H1 (cell line): ENCODE measurements around the gene PTPRCAP. TPM values are rescaled to one million over a fixed set of nuclear protein-coding genes. Genes with fewer than 3 reads are reported as not detected.
A peak's percentile ranks its signal among the peaks of the same experiment; 100 is the strongest.

Source experiments
- CTCF ChIA-PET: fragments of 300-600 bp; sonication (Branson Sonifier 250); formaldehyde crosslinking; loops from one replicate; lab custom pipeline; 2021; ENCODE audit not compliant: partially characterized antibody; lab: Charles Lee
- POLR2A ChIA-PET: fragments of 300-600 bp; sonication (Branson Sonifier 250); formaldehyde crosslinking; loops from one replicate; lab custom pipeline; 2021; ENCODE audit warnings: inconsistent platforms; ENCODE audit not compliant: partially characterized antibody; lab: Charles Lee
- DNase-seq, 2 experiments: peaks; one replicate each; pipeline versions ENCODE4 v3.0.0 to v3.0.0-alpha.2; 2010 to 2022; ENCODE audit warnings: low spot score in 2 of 2, low read depth in 1 of 2, mixed read lengths in 1 of 2
- FAIRE-seq: peaks from 2 replicates; lab custom pipeline; 2011; peaks lifted over from hg19 to GRCh38; lab: Jason Lieb, UNC
- H2AFZ ChIP-seq: 2 replicates; pipeline ENCODE4 v1.8.1; 2012; ENCODE audit warnings: low read length, inconsistent platforms
- H2AK5ac ChIP-seq: 2 replicates; pipeline ENCODE4 v1.6.1; 2013; ENCODE audit warnings: low read depth, low read length
- H2BK120ac ChIP-seq: replicated peaks from 2 replicates; pipeline ENCODE3; 2013; ENCODE audit warnings: low read depth, low read length, inconsistent platforms
- H2BK12ac ChIP-seq: 2 replicates; pipeline ENCODE4 v1.6.1; 2013; ENCODE audit warnings: low read depth, low read length
- H2BK15ac ChIP-seq: 2 replicates; pipeline ENCODE4 v1.6.1; 2013; ENCODE audit warnings: low read length
- H2BK20ac ChIP-seq: 2 replicates; pipeline ENCODE4 v1.6.1; 2013; ENCODE audit warnings: low read length
- H2BK5ac ChIP-seq: 2 replicates; pipeline ENCODE4 v1.6.1; 2013; ENCODE audit warnings: low read depth, low read length
- H3K14ac ChIP-seq: 2 replicates; pipeline ENCODE4 v1.6.1; 2013; ENCODE audit warnings: inconsistent platforms; ENCODE audit not compliant: insufficient read length
- H3K18ac ChIP-seq: 2 replicates; pipeline ENCODE4 v1.6.1; 2013; ENCODE audit warnings: low read length; ENCODE audit errors: extremely low read depth
- H3K23ac ChIP-seq: 2 replicates; pipeline ENCODE4 v1.6.1; 2013; ENCODE audit warnings: inconsistent platforms; ENCODE audit not compliant: insufficient read length
- H3K23me2 ChIP-seq: 2 replicates; pipeline ENCODE4 v1.6.1; 2013; ENCODE audit warnings: low read depth, low read length
- H3K27ac ChIP-seq: 2 replicates; pipeline ENCODE4 v1.6.1; 2011; ENCODE audit warnings: low read depth, low read length, inconsistent platforms
- H3K27me3 ChIP-seq, 4 experiments: replicated peaks in 1 of 4; 1 replicate in 1 of 4; 2 replicates in 3 of 4; pipeline versions ENCODE4 v1.6.1 to v1.8.1; 2011 to 2013; ENCODE audit warnings: low read length in 3 of 4, mild to moderate bottlenecking in 3 of 4, inconsistent platforms in 2 of 4, mixed read lengths in 2 of 4, moderate library complexity in 1 of 4; ENCODE audit not compliant: control insufficient read depth in 3 of 4, insufficient read depth in 3 of 4; ENCODE audit errors: extremely low read depth in 1 of 4
- H3K36me3 ChIP-seq, 4 experiments: 2 replicates each; pipeline versions ENCODE4 v1.6.1 to v1.8.1; 2011 to 2013; ENCODE audit warnings: mild to moderate bottlenecking in 4 of 4, low read length in 3 of 4, moderate library complexity in 2 of 4, control low read depth in 1 of 4, inconsistent platforms in 1 of 4; ENCODE audit not compliant: insufficient read depth in 4 of 4, control insufficient read depth in 2 of 4
- H3K4ac ChIP-seq: replicated peaks from 2 replicates; pipeline ENCODE3; 2013; ENCODE audit warnings: low read length, low read depth, mixed read lengths, inconsistent platforms; ENCODE audit not compliant: insufficient read length
- H3K4me1 ChIP-seq, 4 experiments: replicated peaks in 1 of 4; 1 replicate in 1 of 4; 2 replicates in 3 of 4; pipeline versions ENCODE4 v1.6.1 to v1.8.1; 2011 to 2013; ENCODE audit warnings: low read length in 3 of 4, inconsistent platforms in 2 of 4, mixed read lengths in 1 of 4; ENCODE audit not compliant: insufficient read depth in 4 of 4, control insufficient read depth in 3 of 4
- H3K4me2 ChIP-seq, 2 experiments: 2 replicates each; pipeline versions ENCODE4 v1.6.1 to v1.8.1; 2011 to 2013; ENCODE audit warnings: low read depth in 2 of 2, low read length in 2 of 2, control low read depth in 1 of 2, inconsistent platforms in 1 of 2, mild to moderate bottlenecking in 1 of 2; ENCODE audit not compliant: insufficient read depth in 1 of 2
- H3K4me3 ChIP-seq, 4 experiments: fragments of 200-600, 300-600 bp in 1 of 4; sonication (generic), shearing (Covaris generic), sonication (Bioruptor Twin) in 1 of 4; 2 replicates each; pipeline versions ENCODE4 v1.5.1 to v1.8.1; 2011 to 2016; ENCODE audit warnings: low read length in 4 of 4, low read depth in 3 of 4, control low read depth in 2 of 4, inconsistent platforms in 2 of 4, mild to moderate bottlenecking in 2 of 4, mixed read lengths in 1 of 4, moderate library complexity in 1 of 4; ENCODE audit not compliant: insufficient read depth in 2 of 4; ENCODE audit errors: extremely low read depth in 1 of 4
- H3K56ac ChIP-seq: replicated peaks from 2 replicates; pipeline ENCODE3; 2013; ENCODE audit warnings: low read depth, mild to moderate bottlenecking, mixed read lengths, low read length, inconsistent platforms; ENCODE audit not compliant: insufficient read length
- H3K79me1 ChIP-seq: 2 replicates; pipeline ENCODE4 v1.6.1; 2013; ENCODE audit warnings: low read depth, low read length, control low read depth
- H3K79me2 ChIP-seq, 2 experiments: 2 replicates each; pipeline versions ENCODE4 v1.6.1 to v1.8.1; 2012 to 2013; ENCODE audit warnings: low read length in 2 of 2, mild to moderate bottlenecking in 2 of 2, inconsistent platforms in 1 of 2; ENCODE audit not compliant: insufficient read depth in 2 of 2, control insufficient read depth in 1 of 2
- H3K9ac ChIP-seq, 4 experiments: replicated peaks in 1 of 4; 1 replicate in 1 of 4; 2 replicates in 3 of 4; pipeline versions ENCODE4 v1.6.1 to v1.8.1; 2011 to 2013; ENCODE audit warnings: low read depth in 3 of 4, low read length in 3 of 4, control low read depth in 2 of 4, mild to moderate bottlenecking in 2 of 4, moderate library complexity in 2 of 4, inconsistent platforms in 1 of 4; ENCODE audit errors: extremely low read depth in 1 of 4
- H3K9me3 ChIP-seq, 2 experiments: 2 replicates each; pipeline versions ENCODE4 v1.6.1 to v1.8.1; 2012 to 2013; ENCODE audit warnings: mild to moderate bottlenecking in 2 of 2, moderate library complexity in 2 of 2, control low read depth in 1 of 2, inconsistent platforms in 1 of 2, low read depth in 1 of 2, low read length in 1 of 2, mixed read lengths in 1 of 2; ENCODE audit not compliant: insufficient read depth in 2 of 2
- H4K20me1 ChIP-seq, 2 experiments: replicated peaks in 1 of 2; 2 replicates each; pipeline versions ENCODE3 to v1.8.1; 2011 to 2013; ENCODE audit warnings: inconsistent platforms in 2 of 2, low read length in 2 of 2, mild to moderate bottlenecking in 1 of 2; ENCODE audit not compliant: insufficient read depth in 2 of 2, control insufficient read depth in 1 of 2
- H4K5ac ChIP-seq: 2 replicates; pipeline ENCODE4 v1.6.1; 2013; ENCODE audit warnings: low read length, low read depth, mixed read lengths, inconsistent platforms; ENCODE audit not compliant: insufficient read length
- H4K8ac ChIP-seq: 2 replicates; pipeline ENCODE4 v1.8.0; 2013; ENCODE audit warnings: mild to moderate bottlenecking, moderate library complexity, low read length, inconsistent platforms; ENCODE audit not compliant: insufficient read depth; ENCODE audit errors: extremely low read depth
- H4K91ac ChIP-seq: replicated peaks from 2 replicates; pipeline ENCODE3; 2013; ENCODE audit warnings: low read length, mixed read lengths, inconsistent platforms; ENCODE audit not compliant: insufficient read length
- ATF2 ChIP-seq: IDR thresholded peaks from 2 replicates; pipeline ENCODE4 v1.6.1; 2012; ENCODE audit warnings: low read length, inconsistent platforms
- BCL11A ChIP-seq, 2 experiments: IDR thresholded peaks; one replicate each; pipeline ENCODE4 v1.6.1; 2011; ENCODE audit warnings: low read depth in 2 of 2, low read length in 2 of 2, mild to moderate bottlenecking in 2 of 2
- EGR1 ChIP-seq: IDR thresholded peaks from 2 replicates; pipeline ENCODE4 v1.6.1; 2011; ENCODE audit warnings: low read depth, low read length, borderline replicate concordance
- MAX ChIP-seq: IDR thresholded peaks from 2 replicates; pipeline ENCODE4 v1.6.1; 2012; ENCODE audit warnings: inconsistent platforms
- NRF1 ChIP-seq: IDR thresholded peaks from 2 replicates; pipeline ENCODE4 v1.6.1; 2011; ENCODE audit warnings: mild to moderate bottlenecking, low read depth, low read length, improper control_type of control experiment
- POLR2AphosphoS5 ChIP-seq: IDR thresholded peaks from 2 replicates; pipeline ENCODE4 v1.6.1; 2011; ENCODE audit warnings: low read depth, low read length
- POU5F1 ChIP-seq: IDR thresholded peaks from 2 replicates; pipeline ENCODE4 v1.6.1; 2011; ENCODE audit warnings: low read depth, mild to moderate bottlenecking, low read length, moderate library complexity
- SIN3A ChIP-seq, 2 experiments: IDR thresholded peaks in 1 of 2; conservative IDR thresholded peaks in 1 of 2; 2 replicates each; pipeline ENCODE4 v1.6.1; 2011 to 2012; ENCODE audit warnings: low read length in 2 of 2, improper control_type of control experiment in 1 of 2, low read depth in 1 of 2, mild to moderate bottlenecking in 1 of 2
- SIRT6 ChIP-seq: IDR thresholded peaks from one replicate; pipeline ENCODE4 v1.7.1; 2012; ENCODE audit warnings: low read length, inconsistent platforms
- SP1 ChIP-seq: IDR thresholded peaks from 2 replicates; pipeline ENCODE4 v1.6.1; 2011; ENCODE audit warnings: low read depth, low read length
- ZNF274 ChIP-seq: IDR thresholded peaks from 2 replicates; pipeline ENCODE4 v1.7.0; 2012; ENCODE audit warnings: low read length, borderline replicate concordance; ENCODE audit errors: extremely low read depth
- WGBS, 2 experiments: shearing (Covaris generic) in 1 of 2; methylation state at CpG; one replicate each; pipeline versions ENCODE4 v1.1.6 to v1.1.7; 2013 to 2015; ENCODE audit warnings: low lambda C conversion rate in 2 of 2, mixed read lengths in 2 of 2, inconsistent platforms in 1 of 2, low coverage in 1 of 2, missing lambda C conversion rate in 1 of 2; ENCODE audit not compliant: insufficient replicate concordance in 2 of 2, insufficient coverage in 1 of 2, insufficient read length in 1 of 2; ENCODE audit errors: extremely low coverage in 1 of 2, missing lambda C conversion rate in 1 of 2; 5-methylcytosine and 5-hydroxymethylcytosine counted together
- polyA plus RNA-seq, 7 experiments: library from polyadenylated mRNA; depleted of rRNA in 3 of 7; stranded (reverse) in 5 of 7; unstranded in 2 of 7; fragments of >200 nt in 5 of 7; fragments of 200-250 nt in 2 of 7; gene quantifications; 1 replicate in 5 of 7; 2 replicates in 1 of 7; 4 replicates in 1 of 7; pipeline versions ENCODE4 v1.2.1 to v1.2.3, GENCODE V29; 2011 to 2013; ENCODE audit warnings: missing spikeins in 2 of 7, mixed read lengths in 2 of 7
- total RNA-seq: library from RNA; stranded (reverse); fragmentation: NEBNext Ultra II Directional; extraction: Animal tissue kit (Norgen Biotek cat#: 25700); gene quantifications from 2 replicates; pipeline ENCODE4 v1.2.1, GENCODE V29; 2021

The PTPRCAP gene
- total and polyA plus RNA-seq, 2 of the 8 experiments (the other 6 are each of a cell fraction or from before 2014, with no cell fraction given) = 0.78 to 6.7 TPM

- Histone ChIP-seq H2BK5ac (no peak overlapping the region), H3K23ac (no peak overlapping the region), H3K23me2 (peaks cover 4% of the 10 kb centered on the region; the same call in 1 of the 2 replicates), H3K14ac (no peak overlapping the region), H4K20me1 (peaks cover 0 to 13% of the 10 kb centered on the region in 2 experiments), H3K79me1 (peaks cover 6% of the 10 kb centered on the region), H2AFZ (no peak overlapping the region), H4K5ac (no peak overlapping the region), H3K4me2 (no peak overlapping the region), H3K36me3 (peaks cover 6 to 25% (median 18%) of the 10 kb centered on the region in 4 experiments; a peak in 6 of 8 replicates), H3K27ac (no peak overlapping the region), H3K4ac (no peak overlapping the region), H3K27me3 (no peaks in the 10 kb centered on the region), H3K9ac (no peak overlapping the region), H4K8ac (peak overlapping the region; percentile 73), H3K4me1 (peaks cover 0 to 11% (median 4%) of the 10 kb centered on the region in 4 experiments; a peak in 5 of 7 replicates), H2BK12ac (no peak overlapping the region), H3K4me3 (no peak overlapping the region), H2BK20ac (no peak overlapping the region), H2AK5ac (no peak overlapping the region), H3K56ac (no peak overlapping the region), H3K79me2 (peaks cover 0 to 10% of the 10 kb centered on the region in 2 experiments; a peak in 2 of 4 replicates), H2BK15ac (no peak overlapping the region), H3K18ac (no peak overlapping the region), H3K9me3 (no peaks in the 10 kb centered on the region), H2BK120ac (no peak overlapping the region), H4K91ac (no peak overlapping the region)
- 88% methylated on average over 24 of the region's 24 CpGs; no CpG with 5 or more reads in 1 of the 2 experiments for whole genome bisulfite sequencing, 2 experiments
- FAIRE-seq = no peak
- TF ChIP-seq EGR1 = no peak
- no peak for TF ChIP-seq SIRT6
- TF ChIP-seq SIN3A (conservative IDR thresholded peaks at IDR 0.05 in 1 of 2, IDR thresholded peaks at IDR 0.05 in 1 of 2; ENCODE audit: low read depth in 1 of 2, low read length in 2 of 2) = no peak
- no peak for TF ChIP-seq BCL11A (IDR thresholded peaks at IDR 0.05; ENCODE audit: low read depth in 2 of 2, low read length in 2 of 2)
- no peak for TF ChIP-seq SP1
- no peak for TF ChIP-seq ATF2
- no peak for TF ChIP-seq ZNF274
- no peak for TF ChIP-seq POU5F1
- TF ChIP-seq NRF1 = no peak
- no peak for TF ChIP-seq POLR2AphosphoS5
- TF ChIP-seq MAX = no peak
- ChIA-PET CTCF (interaction anchor here (0.8 to 34.8 kb wide), 4 partner anchors 9 to 85 kb away, joined by 3 to 1305 read pairs (median 3); partner anchors contain the start of genes AIP and POLD4), POLR2A (interaction anchor here (0.6 to 1.9 kb wide), 7 partner anchors 9 to 1869 kb away, joined by 3 to 6 read pairs (median 3); partner anchors contain the start of genes CARNS1 and PTPRCAP)
- no peak for DNase-seq
Observed at GRCh38 chr11:67397986-67398660, 39.4 kb downstream of the PTPRCAP start.
